WTC11 (cell line): ENCODE measurements around the gene FAM47E. TPM values are rescaled to one million over a fixed set of nuclear protein-coding genes. Genes with fewer than 3 reads are reported as not detected.
"Not testable (repeated sequence)": the region's sequence is repeated elsewhere in the genome, so short reads cannot be mapped to it uniquely, and the experiment has no call there.

Source experiments
- ATAC-seq: fragments of 200-7000 bp; cut with Tn5 transposase; 2 replicates; pipeline ENCODE4 v1.10.0; 2021; ENCODE audit warnings: mild to moderate bottlenecking, moderate library complexity
- CTCF ChIA-PET: fragments of 300-600 bp; sonication (Branson Sonifier 250); formaldehyde crosslinking; loops from one replicate; lab custom pipeline; 2021; ENCODE audit warnings: antibody characterized with exemption; lab: Charles Lee
- POLR2A ChIA-PET: fragments of 350-600 bp; sonication (Branson Sonifier 250); formaldehyde crosslinking; loops from one replicate; lab custom pipeline; 2021; ENCODE audit warnings: antibody characterized with exemption; lab: Charles Lee
- DNase-seq: peaks from one replicate; pipeline ENCODE4 v3.0.0; 2021; ENCODE audit warnings: low spot score
- H3K27ac Mint-ChIP-seq: 2 replicates; pipeline ENCODE4 v1.8.0; 2021; ENCODE audit warnings: mixed read lengths
- H3K27me3 Mint-ChIP-seq: 2 replicates; pipeline ENCODE4 v1.8.0; 2021; ENCODE audit warnings: low read depth, mild to moderate bottlenecking, moderate library complexity, mixed read lengths
- H3K36me3 Mint-ChIP-seq: 2 replicates; pipeline ENCODE4 v1.8.0; 2021; ENCODE audit warnings: mixed read lengths
- H3K4me1 Mint-ChIP-seq: 2 replicates; pipeline ENCODE4 v1.8.0; 2022; ENCODE audit warnings: mixed read lengths
- H3K4me3 Mint-ChIP-seq: 2 replicates; pipeline ENCODE4 v1.8.0; 2021; ENCODE audit warnings: mild to moderate bottlenecking, moderate library complexity, mixed read lengths
- H3K9me3 Mint-ChIP-seq: 2 replicates; pipeline ENCODE4 v1.8.0; 2021; ENCODE audit warnings: mixed read lengths
- CREB1 ChIP-seq: sonication (generic); formaldehyde crosslinking; IDR thresholded peaks from 2 replicates; pipeline ENCODE4 v1.8.0; 2023; ENCODE audit warnings: mild to moderate bottlenecking, missing genetic modification reagents
- CREM ChIP-seq: sonication (generic); formaldehyde crosslinking; IDR thresholded peaks from 2 replicates; pipeline ENCODE4 v1.8.1; 2022; ENCODE audit warnings: mild to moderate bottlenecking, missing genetic modification reagents, moderate library complexity
- FOXJ3 ChIP-seq: sonication (generic); formaldehyde crosslinking; IDR thresholded peaks from 2 replicates; pipeline ENCODE4 v1.9.0; 2021; ENCODE audit warnings: missing genetic modification reagents, mild to moderate bottlenecking, borderline replicate concordance
- FOXK1 ChIP-seq: sonication (generic); formaldehyde crosslinking; IDR thresholded peaks from 2 replicates; pipeline ENCODE4 v1.8.0; 2022; ENCODE audit warnings: mild to moderate bottlenecking, moderate library complexity, missing genetic modification reagents
- IRF2 ChIP-seq: sonication (generic); formaldehyde crosslinking; IDR thresholded peaks from 2 replicates; pipeline ENCODE4 v1.8.0; 2022; ENCODE audit warnings: low read depth, missing genetic modification reagents, borderline replicate concordance
- JUN ChIP-seq: sonication (generic); formaldehyde crosslinking; IDR thresholded peaks from 2 replicates; pipeline ENCODE4 v1.8.0; 2023; ENCODE audit warnings: mild to moderate bottlenecking, missing genetic modification reagents
- KAT7 ChIP-seq: sonication (generic); formaldehyde crosslinking; IDR thresholded peaks from 2 replicates; pipeline ENCODE4 v1.8.1; 2023; ENCODE audit warnings: missing genetic modification reagents, mild to moderate bottlenecking, borderline replicate concordance
- NFE2L1 ChIP-seq: sonication (generic); formaldehyde crosslinking; IDR thresholded peaks from 2 replicates; pipeline ENCODE4 v1.8.1; 2023; ENCODE audit warnings: missing genetic modification reagents
- NR3C1 ChIP-seq: sonication (generic); formaldehyde crosslinking; conservative IDR thresholded peaks from 2 replicates; pipeline ENCODE4 v1.8.1; 2023; ENCODE audit warnings: low read depth, mild to moderate bottlenecking, missing genetic modification reagents
- TCF7 ChIP-seq: sonication (generic); formaldehyde crosslinking; IDR thresholded peaks from 2 replicates; pipeline ENCODE4 v1.8.0; 2022; ENCODE audit warnings: mild to moderate bottlenecking, low read depth, missing genetic modification reagents, moderate library complexity
- TEAD1 ChIP-seq: sonication (generic); formaldehyde crosslinking; IDR thresholded peaks from 2 replicates; pipeline ENCODE4 v1.8.0; 2022; ENCODE audit warnings: mild to moderate bottlenecking, missing genetic modification reagents
- ZNF121 ChIP-seq: sonication (generic); formaldehyde crosslinking; IDR thresholded peaks from 2 replicates; pipeline ENCODE4 v1.8.0; 2023; ENCODE audit warnings: missing genetic modification reagents
- total RNA-seq: library from RNA; stranded (reverse); gene quantifications from 3 replicates; pipeline ENCODE4 v1.2.3, GENCODE V29; 2021
- TF ChIP-seq, protein P1 (sequence below): fragments of 250-450 bp; sonication (Bioruptor Pico); IDR thresholded peaks from 2 replicates; pipeline ENCODE4 v1.9.0; 2021; ENCODE audit warnings: moderate library complexity, mild to moderate bottlenecking, inconsistent platforms, borderline replicate concordance
- TF ChIP-seq, protein P2 (sequence below): sonication (generic); formaldehyde crosslinking; IDR thresholded peaks from 2 replicates; pipeline ENCODE4 v1.8.0; 2022; ENCODE audit warnings: mild to moderate bottlenecking, missing genetic modification reagents
- TF ChIP-seq, protein P3 (sequence below): sonication (generic); formaldehyde crosslinking; IDR thresholded peaks from 2 replicates; pipeline ENCODE4 v1.8.0; 2022; ENCODE audit warnings: mild to moderate bottlenecking, missing genetic modification reagents
- TF ChIP-seq, protein P4 (sequence below): sonication (generic); formaldehyde crosslinking; IDR thresholded peaks from 2 replicates; pipeline ENCODE4 v1.8.0; 2022; ENCODE audit warnings: mild to moderate bottlenecking, missing genetic modification reagents
- TF ChIP-seq, protein P5 (sequence below): sonication (generic); formaldehyde crosslinking; conservative IDR thresholded peaks from 2 replicates; pipeline ENCODE4 v1.8.1; 2022; ENCODE audit warnings: mild to moderate bottlenecking, missing genetic modification reagents
- TF ChIP-seq, protein P6 (sequence below): sonication (generic); formaldehyde crosslinking; IDR thresholded peaks from 2 replicates; pipeline ENCODE4 v1.8.1; 2022; ENCODE audit warnings: low read depth, mild to moderate bottlenecking, moderate library complexity, missing genetic modification reagents, borderline replicate concordance
- TF ChIP-seq, protein P7 (sequence below): fragments of 250-450 bp; sonication (Bioruptor Pico); IDR thresholded peaks from 2 replicates; pipeline ENCODE4 v1.9.0; 2021; ENCODE audit warnings: mild to moderate bottlenecking, borderline replicate concordance

Gene FAM47E
- total RNA-seq, 1 experiment from 2014 or later: 1.4 TPM

DNA sequence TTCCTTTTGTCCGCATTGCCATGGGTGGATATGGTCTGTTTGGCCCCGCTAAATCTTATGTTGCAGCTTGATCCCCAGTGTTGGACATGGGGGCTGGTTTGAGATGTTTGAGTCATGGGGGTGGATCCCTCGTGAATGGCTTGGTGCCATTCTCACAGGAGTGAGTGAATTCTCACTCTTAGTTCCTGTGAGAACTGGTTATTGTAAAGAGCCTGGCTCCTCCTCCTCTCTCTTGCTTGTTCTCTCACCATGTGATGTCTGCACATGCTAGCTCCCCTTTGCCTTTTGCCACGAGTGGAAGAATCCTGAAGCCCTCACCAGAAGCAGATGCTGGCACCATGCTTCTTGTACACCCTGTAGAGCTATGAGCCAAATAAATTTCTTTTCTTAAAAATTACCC, 32.4 kb downstream of the FAM47E start:
- peaks cover 11% of the 10 kb centered on the region for H3K9me3 Mint-ChIP-seq
- DNase-seq (no peak), ATAC-seq (no peak)
- H3K36me3 Mint-ChIP-seq: no peaks in the 10 kb centered on the region
- CTCF ChIA-PET: no interaction called here
- POLR2A ChIA-PET: no interaction called here
- H3K4me1 Mint-ChIP-seq: no peaks in the 10 kb centered on the region; the same call in 1 of the 2 replicates
- no peak overlapping the region for H3K4me3 Mint-ChIP-seq
- TF ChIP-seq, protein P1, sequence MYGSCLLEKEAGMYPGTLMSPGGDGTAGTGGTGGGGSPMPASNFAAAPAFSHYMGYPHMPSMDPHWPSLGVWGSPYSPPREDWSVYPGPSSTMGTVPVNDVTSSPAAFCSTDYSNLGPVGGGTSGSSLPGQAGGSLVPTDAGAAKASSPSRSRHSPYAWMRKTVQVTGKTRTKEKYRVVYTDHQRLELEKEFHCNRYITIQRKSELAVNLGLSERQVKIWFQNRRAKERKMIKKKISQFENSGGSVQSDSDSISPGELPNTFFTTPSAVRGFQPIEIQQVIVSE: no peak
- no peak for TF ChIP-seq FOXJ3 (CRISPR knock-in tag)
- H3K27me3 Mint-ChIP-seq: peaks cover 15% of the 10 kb centered on the region
- no peak overlapping the region for H3K27ac Mint-ChIP-seq

DNA sequence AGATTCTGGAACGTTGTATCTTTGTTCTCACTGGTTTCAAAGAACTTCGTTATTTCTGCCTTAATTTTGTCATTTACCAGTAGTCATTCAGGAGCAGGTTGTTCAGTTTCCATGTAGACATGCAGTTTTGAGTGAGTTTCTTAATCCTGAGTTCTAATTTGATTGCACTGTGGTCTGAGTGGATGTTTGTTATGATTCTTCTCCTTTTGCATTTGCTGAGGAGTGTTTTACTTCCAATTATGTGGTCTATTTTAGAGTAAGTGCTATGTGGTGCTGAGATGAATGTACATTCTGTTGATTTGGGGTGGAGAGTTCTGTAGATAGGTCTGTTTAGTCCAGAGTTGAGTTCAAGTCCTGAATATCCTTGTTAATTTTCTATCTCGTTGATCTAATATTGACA, 36.3 kb downstream of the FAM47E start:
- POLR2A ChIA-PET, CTCF ChIA-PET, H3K36me3 Mint-ChIP-seq, H3K4me1 Mint-ChIP-seq, DNase-seq, ATAC-seq, H3K4me3 Mint-ChIP-seq, H3K27ac Mint-ChIP-seq: not testable (repeated sequence)
- Mint-ChIP-seq H3K27me3 (peaks cover 15% of the 10 kb centered on the region), H3K9me3 (peaks cover 11% of the 10 kb centered on the region)

DNA sequence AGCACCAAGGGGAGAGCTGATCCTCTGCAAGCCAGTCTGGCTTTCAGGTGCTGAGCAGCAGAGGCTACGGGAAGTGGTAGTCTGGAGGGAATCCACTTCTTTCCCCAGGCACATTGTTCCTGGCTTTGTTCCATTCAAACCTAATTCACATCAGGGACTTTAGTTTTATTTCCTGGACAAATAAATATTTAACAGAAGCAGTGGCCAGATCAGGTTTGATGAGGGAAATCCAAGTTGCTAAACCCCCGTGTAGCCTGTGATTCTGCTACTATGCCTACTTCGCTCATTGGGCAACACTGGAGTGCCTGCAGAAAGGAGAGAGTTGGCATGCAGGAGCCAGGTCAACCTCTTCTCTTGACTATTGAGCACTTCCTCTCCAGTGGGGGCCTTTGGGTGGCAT, 41.2 kb downstream of the FAM47E start:
- peaks cover 48% of the 10 kb centered on the region for H3K27me3 Mint-ChIP-seq

More for the DNA sequence above, 41.2 kb downstream of the FAM47E start:
- ChIA-PET CTCF (interaction anchor here (0.8 kb wide), 1 partner anchor 9 kb away, joined by 3 read pairs; no protein-coding TSS in a partner anchor), POLR2A (no interaction called here)
- DNase-seq (no peak), ATAC-seq (no peak)
- Mint-ChIP-seq H3K36me3 (peaks cover 8% of the 10 kb centered on the region; the same call in 1 of the 2 replicates), H3K27ac (no peak overlapping the region), H3K4me1 (peaks cover 5% of the 10 kb centered on the region), H3K9me3 (peaks cover 21% of the 10 kb centered on the region), H3K4me3 (no peak overlapping the region)
- no peak for TF ChIP-seq NFE2L1 (CRISPR knock-in tag)
- no peak for TF ChIP-seq FOXK1 (CRISPR knock-in tag)
- TF ChIP-seq, protein P2, sequence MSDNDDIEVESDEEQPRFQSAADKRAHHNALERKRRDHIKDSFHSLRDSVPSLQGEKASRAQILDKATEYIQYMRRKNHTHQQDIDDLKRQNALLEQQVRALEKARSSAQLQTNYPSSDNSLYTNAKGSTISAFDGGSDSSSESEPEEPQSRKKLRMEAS (CRISPR knock-in tag): no peak
- no peak for TF ChIP-seq NR3C1 (CRISPR knock-in tag)
- TF ChIP-seq JUN (CRISPR knock-in tag): no peak
- TF ChIP-seq, protein P3, sequence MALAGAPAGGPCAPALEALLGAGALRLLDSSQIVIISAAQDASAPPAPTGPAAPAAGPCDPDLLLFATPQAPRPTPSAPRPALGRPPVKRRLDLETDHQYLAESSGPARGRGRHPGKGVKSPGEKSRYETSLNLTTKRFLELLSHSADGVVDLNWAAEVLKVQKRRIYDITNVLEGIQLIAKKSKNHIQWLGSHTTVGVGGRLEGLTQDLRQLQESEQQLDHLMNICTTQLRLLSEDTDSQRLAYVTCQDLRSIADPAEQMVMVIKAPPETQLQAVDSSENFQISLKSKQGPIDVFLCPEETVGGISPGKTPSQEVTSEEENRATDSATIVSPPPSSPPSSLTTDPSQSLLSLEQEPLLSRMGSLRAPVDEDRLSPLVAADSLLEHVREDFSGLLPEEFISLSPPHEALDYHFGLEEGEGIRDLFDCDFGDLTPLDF (CRISPR knock-in tag): no peak
- TF ChIP-seq, protein P4, sequence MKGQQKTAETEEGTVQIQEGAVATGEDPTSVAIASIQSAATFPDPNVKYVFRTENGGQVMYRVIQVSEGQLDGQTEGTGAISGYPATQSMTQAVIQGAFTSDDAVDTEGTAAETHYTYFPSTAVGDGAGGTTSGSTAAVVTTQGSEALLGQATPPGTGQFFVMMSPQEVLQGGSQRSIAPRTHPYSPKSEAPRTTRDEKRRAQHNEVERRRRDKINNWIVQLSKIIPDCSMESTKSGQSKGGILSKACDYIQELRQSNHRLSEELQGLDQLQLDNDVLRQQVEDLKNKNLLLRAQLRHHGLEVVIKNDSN (CRISPR knock-in tag): no peak
- no peak for TF ChIP-seq CREM (CRISPR knock-in tag)
- no peak for TF ChIP-seq CREB1 (CRISPR knock-in tag)
- TF ChIP-seq TEAD1 (CRISPR knock-in tag): no peak
- TF ChIP-seq KAT7 (CRISPR knock-in tag): no peak
- TF ChIP-seq, protein P5, sequence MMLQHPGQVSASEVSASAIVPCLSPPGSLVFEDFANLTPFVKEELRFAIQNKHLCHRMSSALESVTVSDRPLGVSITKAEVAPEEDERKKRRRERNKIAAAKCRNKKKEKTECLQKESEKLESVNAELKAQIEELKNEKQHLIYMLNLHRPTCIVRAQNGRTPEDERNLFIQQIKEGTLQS (CRISPR knock-in tag): no peak
- TF ChIP-seq, protein P6, sequence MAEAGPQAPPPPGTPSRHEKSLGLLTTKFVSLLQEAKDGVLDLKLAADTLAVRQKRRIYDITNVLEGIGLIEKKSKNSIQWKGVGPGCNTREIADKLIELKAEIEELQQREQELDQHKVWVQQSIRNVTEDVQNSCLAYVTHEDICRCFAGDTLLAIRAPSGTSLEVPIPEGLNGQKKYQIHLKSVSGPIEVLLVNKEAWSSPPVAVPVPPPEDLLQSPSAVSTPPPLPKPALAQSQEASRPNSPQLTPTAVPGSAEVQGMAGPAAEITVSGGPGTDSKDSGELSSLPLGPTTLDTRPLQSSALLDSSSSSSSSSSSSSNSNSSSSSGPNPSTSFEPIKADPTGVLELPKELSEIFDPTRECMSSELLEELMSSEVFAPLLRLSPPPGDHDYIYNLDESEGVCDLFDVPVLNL: no peak
- TF ChIP-seq TCF7 (CRISPR knock-in tag): no peak
- TF ChIP-seq, protein P7, sequence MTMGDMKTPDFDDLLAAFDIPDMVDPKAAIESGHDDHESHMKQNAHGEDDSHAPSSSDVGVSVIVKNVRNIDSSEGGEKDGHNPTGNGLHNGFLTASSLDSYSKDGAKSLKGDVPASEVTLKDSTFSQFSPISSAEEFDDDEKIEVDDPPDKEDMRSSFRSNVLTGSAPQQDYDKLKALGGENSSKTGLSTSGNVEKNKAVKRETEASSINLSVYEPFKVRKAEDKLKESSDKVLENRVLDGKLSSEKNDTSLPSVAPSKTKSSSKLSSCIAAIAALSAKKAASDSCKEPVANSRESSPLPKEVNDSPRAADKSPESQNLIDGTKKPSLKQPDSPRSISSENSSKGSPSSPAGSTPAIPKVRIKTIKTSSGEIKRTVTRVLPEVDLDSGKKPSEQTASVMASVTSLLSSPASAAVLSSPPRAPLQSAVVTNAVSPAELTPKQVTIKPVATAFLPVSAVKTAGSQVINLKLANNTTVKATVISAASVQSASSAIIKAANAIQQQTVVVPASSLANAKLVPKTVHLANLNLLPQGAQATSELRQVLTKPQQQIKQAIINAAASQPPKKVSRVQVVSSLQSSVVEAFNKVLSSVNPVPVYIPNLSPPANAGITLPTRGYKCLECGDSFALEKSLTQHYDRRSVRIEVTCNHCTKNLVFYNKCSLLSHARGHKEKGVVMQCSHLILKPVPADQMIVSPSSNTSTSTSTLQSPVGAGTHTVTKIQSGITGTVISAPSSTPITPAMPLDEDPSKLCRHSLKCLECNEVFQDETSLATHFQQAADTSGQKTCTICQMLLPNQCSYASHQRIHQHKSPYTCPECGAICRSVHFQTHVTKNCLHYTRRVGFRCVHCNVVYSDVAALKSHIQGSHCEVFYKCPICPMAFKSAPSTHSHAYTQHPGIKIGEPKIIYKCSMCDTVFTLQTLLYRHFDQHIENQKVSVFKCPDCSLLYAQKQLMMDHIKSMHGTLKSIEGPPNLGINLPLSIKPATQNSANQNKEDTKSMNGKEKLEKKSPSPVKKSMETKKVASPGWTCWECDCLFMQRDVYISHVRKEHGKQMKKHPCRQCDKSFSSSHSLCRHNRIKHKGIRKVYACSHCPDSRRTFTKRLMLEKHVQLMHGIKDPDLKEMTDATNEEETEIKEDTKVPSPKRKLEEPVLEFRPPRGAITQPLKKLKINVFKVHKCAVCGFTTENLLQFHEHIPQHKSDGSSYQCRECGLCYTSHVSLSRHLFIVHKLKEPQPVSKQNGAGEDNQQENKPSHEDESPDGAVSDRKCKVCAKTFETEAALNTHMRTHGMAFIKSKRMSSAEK (CRISPR knock-in tag): no peak
- no peak for TF ChIP-seq ZNF121 (CRISPR knock-in tag)
- TF ChIP-seq IRF2 (CRISPR knock-in tag): no peak
